DMS 273 (cell line): ENCODE results near the gene SOCS4.
"Not testable (repeated sequence)": the region's sequence is repeated elsewhere in the genome, so short reads cannot be mapped to it uniquely, and the experiment has no call there.

Source experiments
- DNase-seq: peaks from one replicate; lab custom pipeline; 2025; ENCODE audit not compliant: unreplicated experiment; lab: John Stamatoyannopoulos, UW

SOCS4 gene

GRCh38 chr14:55026793-55027561, at the start of gene SOCS4, which contains the start of gene WDHD1:
Gene SOCS4, plus strand, starts transcription at chr14:55027236. Its CDS starts 15,806 bp downstream, at chr14:55043042.
Gene WDHD1, minus strand, starts transcription at chr14:55027099. Its CDS starts 312 bp downstream, at chr14:55026787.
- peak; percentile 97 for DNase-seq

- no peak for DNase-seq
These were observed 48.0 kb upstream of the SOCS4 start for GRCh38 chr14:54979039-54979438.

GRCh38 chr14:54981698-54982097, 45.3 kb upstream of the SOCS4 start:
- no peak for DNase-seq

GRCh38 chr14:54985156-54985555, 41.9 kb upstream of the SOCS4 start:
- DNase-seq, result no peak

GRCh38 chr14:55000381-55000780, 26.7 kb upstream of the SOCS4 start:
- DNase-seq, result no peak

GRCh38 chr14:55005071-55005470, 22.0 kb upstream of the SOCS4 start:
- no peak for DNase-seq

GRCh38 chr14:55015006-55015405, 12.0 kb upstream of the SOCS4 start:
- no peak for DNase-seq

GRCh38 chr14:55019968-55020554, 7.0 kb upstream of the SOCS4 start:
- no peak for DNase-seq

GRCh38 chr14:55024365-55024764, 2.7 kb upstream of the SOCS4 start:
- DNase-seq, result not testable (repeated sequence)

- no peak for DNase-seq
These were observed 1.1 kb upstream of the SOCS4 start for GRCh38 chr14:55025948-55026347.

- DNase-seq, result no peak
These were observed 619 bp upstream of the SOCS4 start for GRCh38 chr14:55026441-55026792.

GRCh38 chr14:55028066-55028465, 1.0 kb downstream of the SOCS4 start:
- DNase-seq, result peak; percentile 16

- DNase-seq, result no peak
These were observed 1.4 kb downstream of the SOCS4 start for GRCh38 chr14:55028476-55028875.

GRCh38 chr14:55031190-55031589, 4.2 kb downstream of the SOCS4 start:
- no peak for DNase-seq

- DNase-seq, result not testable (repeated sequence)
These were observed 11.0 kb downstream of the SOCS4 start for GRCh38 chr14:55037995-55038394.

GRCh38 chr14:55038708-55039107, 11.7 kb downstream of the SOCS4 start:
- no peak for DNase-seq

GRCh38 chr14:55043528-55043927, 16.5 kb downstream of the SOCS4 start:
- DNase-seq, result no peak

- DNase-seq, result no peak
These were observed 18.1 kb downstream of the SOCS4 start for GRCh38 chr14:55045087-55045486.

GRCh38 chr14:55047301-55048053, 20.4 kb downstream of the SOCS4 start:
- no peak for DNase-seq

- DNase-seq, result no peak
These were observed 21.9 kb downstream of the SOCS4 start for GRCh38 chr14:55048900-55049436.

- DNase-seq, result no peak
These were observed 24.1 kb downstream of the SOCS4 start for GRCh38 chr14:55051165-55051422.
